CD14-positive monocyte (primary cell): ENCODE data around the gene IMPDH1. TPM values are rescaled to one million over a fixed set of nuclear protein-coding genes. Genes with fewer than 3 reads are reported as not detected.

Experiments
- DNase-seq, 3 donors: peaks; one replicate each; pipeline ENCODE4 v3.0.0-alpha.2; 2011 to 2022
- H2AFZ ChIP-seq: 2 replicates; pipeline ENCODE4 v1.6.0; 2012; ENCODE audit warnings: mild to moderate bottlenecking, low read depth, low read length, inconsistent platforms; ENCODE audit not compliant: insufficient read depth, poor library complexity, severe bottlenecking
- H3K27ac ChIP-seq, 2 donors: 1 replicate in 1 of 2; 2 replicates in 1 of 2; pipeline ENCODE4 v1.5.1; 2012 to 2013; ENCODE audit warnings: low read length in 2 of 2, control low read depth in 1 of 2, inconsistent platforms in 1 of 2, low read depth in 1 of 2, mild to moderate bottlenecking in 1 of 2
- H3K27me3 ChIP-seq, 2 donors: one replicate each; pipeline versions ENCODE4 v1.6.0 to v1.6.1; 2011 to 2013; ENCODE audit warnings: low read length in 2 of 2; ENCODE audit not compliant: control insufficient read depth in 2 of 2, insufficient read depth in 2 of 2
- H3K36me3 ChIP-seq, 2 donors: replicated peaks in 1 of 2; 1 replicate in 1 of 2; 2 replicates in 1 of 2; pipeline versions ENCODE4 v1.5.1 to v1.6.1; 2012 to 2013; ENCODE audit warnings: low read length in 2 of 2, control low read depth in 1 of 2, inconsistent platforms in 1 of 2, mild to moderate bottlenecking in 1 of 2; ENCODE audit not compliant: insufficient read depth in 2 of 2, control insufficient read depth in 1 of 2
- H3K4me1 ChIP-seq, 2 donors: 1 replicate in 1 of 2; 2 replicates in 1 of 2; pipeline versions ENCODE4 v1.5.1 to v1.6.1; 2012 to 2013; ENCODE audit warnings: low read length in 2 of 2, control low read depth in 1 of 2, inconsistent platforms in 1 of 2, mild to moderate bottlenecking in 1 of 2, moderate library complexity in 1 of 2; ENCODE audit not compliant: insufficient read depth in 2 of 2, control insufficient read depth in 1 of 2
- H3K4me2 ChIP-seq: replicated peaks from 2 replicates; pipeline ENCODE3; 2012; ENCODE audit warnings: low read length, moderate library complexity, mild to moderate bottlenecking; ENCODE audit not compliant: poor library complexity, severe bottlenecking; ENCODE audit errors: extremely low read depth
- H3K4me3 ChIP-seq, 3 experiments: fragments of 200-600 bp in 1 of 3; sonication (generic) in 1 of 3; replicated peaks in 1 of 3; 1 replicate in 2 of 3; 2 replicates in 1 of 3; pipeline ENCODE4 v1.5.1; 2011 to 2013; ENCODE audit warnings: low read length in 3 of 3, mild to moderate bottlenecking in 3 of 3, control low read depth in 2 of 3, low read depth in 2 of 3, inconsistent platforms in 1 of 3, moderate library complexity in 1 of 3
- H3K79me2 ChIP-seq: 2 replicates; pipeline ENCODE4 v1.6.0; 2012; ENCODE audit warnings: mild to moderate bottlenecking, control low read depth, inconsistent platforms, low read length, moderate library complexity; ENCODE audit not compliant: insufficient read depth
- H3K9ac ChIP-seq: 2 replicates; pipeline ENCODE4 v1.6.0; 2017; ENCODE audit warnings: low read length, mild to moderate bottlenecking; ENCODE audit not compliant: insufficient read depth, poor library complexity, severe bottlenecking
- H3K9me3 ChIP-seq, 2 donors: replicated peaks in 1 of 2; 1 replicate in 1 of 2; 2 replicates in 1 of 2; pipeline versions ENCODE4 v1.5.1 to v1.6.1; 2012 to 2013; ENCODE audit warnings: low read length in 2 of 2, control low read depth in 1 of 2; ENCODE audit not compliant: control insufficient read depth in 1 of 2, insufficient read depth in 1 of 2
- H4K20me1 ChIP-seq: 2 replicates; pipeline ENCODE4 v1.6.0; 2012; ENCODE audit warnings: mild to moderate bottlenecking, low read length, control low read depth, moderate library complexity; ENCODE audit not compliant: insufficient read depth
- H3K27ac Mint-ChIP-seq, 7 donors: one replicate each; pipeline ENCODE4 v1.8.0; 2020; ENCODE audit warnings: mild to moderate bottlenecking in 7 of 7, mixed read lengths in 7 of 7, moderate library complexity in 6 of 7, inconsistent platforms in 2 of 7
- H3K27me3 Mint-ChIP-seq, 3 donors: one replicate each; pipeline ENCODE4 v1.8.0; 2021 to 2022; ENCODE audit warnings: low read depth in 3 of 3, mild to moderate bottlenecking in 3 of 3, mixed read lengths in 3 of 3, moderate library complexity in 3 of 3, inconsistent platforms in 1 of 3
- H3K36me3 Mint-ChIP-seq, 2 donors: one replicate each; pipeline ENCODE4 v1.8.0; 2020; ENCODE audit warnings: mixed read lengths in 2 of 2, inconsistent platforms in 1 of 2, mild to moderate bottlenecking in 1 of 2
- H3K4me1 Mint-ChIP-seq: one replicate; pipeline ENCODE4 v1.8.0; 2020; ENCODE audit warnings: mild to moderate bottlenecking, mixed read lengths
- H3K4me3 Mint-ChIP-seq, 2 donors: one replicate each; pipeline ENCODE4 v1.8.0; 2020; ENCODE audit warnings: mild to moderate bottlenecking in 2 of 2, mixed read lengths in 2 of 2, moderate library complexity in 1 of 2
- H3K9me3 Mint-ChIP-seq, 7 donors: one replicate each; pipeline ENCODE4 v1.8.0; 2020 to 2022; ENCODE audit warnings: mixed read lengths in 7 of 7, mild to moderate bottlenecking in 6 of 7, moderate library complexity in 6 of 7, inconsistent platforms in 2 of 7
- WGBS: methylation state at CpG from one replicate; pipeline ENCODE4 v1.1.5; 2013; ENCODE audit warnings: missing lambda C conversion rate; ENCODE audit not compliant: insufficient coverage; 5-methylcytosine and 5-hydroxymethylcytosine counted together
- intact Hi-C, 2 donors: fragments of 100-400 bp; cut with micrococcal nuclease; formaldehyde crosslinking; loops; one replicate each; pipeline versions ENCODE4 v1.15.0 to v1.15.1; 2023
- polyA plus RNA-seq, 3 donors: library from polyadenylated mRNA; depleted of rRNA in 1 of 3; unstranded in 2 of 3; stranded (reverse) in 1 of 3; fragments of 300-500 nt in 2 of 3; fragments of >200 nt in 1 of 3; fragmentation: Illumina TruSeq in 2 of 3; gene quantifications; 1 replicate in 2 of 3; 2 replicates in 1 of 3; pipeline ENCODE4 v1.2.3, GENCODE V29; 2012 to 2021
- TF ChIP-seq, protein P1 (sequence below): fragments of 200-600 bp; IDR thresholded peaks from one replicate; pipeline ENCODE4 v1.8.0; 2022; ENCODE audit warnings: antibody characterized with exemption, mild to moderate bottlenecking

The IMPDH1 gene
- polyA plus RNA-seq, 3 donors: 110 to 259 (median 152) TPM

DNA sequence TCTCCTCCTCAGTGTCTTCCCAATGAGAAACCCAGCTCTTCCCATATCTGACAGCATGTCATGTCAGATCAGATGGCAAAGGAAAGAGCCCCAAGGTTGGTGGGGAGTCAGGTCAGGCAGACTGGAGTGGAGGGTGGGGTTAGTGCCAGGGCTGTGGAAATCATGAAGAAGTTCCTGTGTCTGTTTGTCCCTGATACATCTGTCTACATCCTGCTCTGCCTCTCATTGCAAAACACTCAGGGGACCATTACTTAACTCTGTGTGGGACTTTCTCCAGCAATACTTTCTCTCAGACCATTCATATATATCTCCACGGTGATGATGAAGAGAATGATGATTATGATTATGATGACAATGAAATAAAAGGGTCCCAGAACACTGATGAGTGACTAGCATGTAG is 51.5 kb downstream of the IMPDH1 start:
- no peak overlapping the region for H3K4me2 ChIP-seq
- peak in 2 of 3 donors; percentile 33 to 41 for DNase-seq
- Mint-ChIP-seq H3K36me3 (peaks cover 0 to 3% of the 10 kb centered on the region in 2 donors), H3K9me3 (peaks cover 0 to 2% (median 0%) of the 10 kb centered on the region in 7 donors), H3K27ac (peak overlapping the region in 2 of 7 donors; percentile 21 to 41), H3K4me1 (peaks cover 49% of the 10 kb centered on the region), H3K27me3 (peaks cover 14 to 41% (median 22%) of the 10 kb centered on the region in 3 donors), H3K4me3 (peak overlapping the region in 1 of 2 donors; percentile 10)
- peaks cover 50% of the 10 kb centered on the region in 2 donors for H3K4me1 ChIP-seq
- intact Hi-C loops: no loop called here
- H3K36me3 ChIP-seq: no peaks in the 10 kb centered on the region
- H3K27me3 ChIP-seq: peaks cover 7 to 17% of the 10 kb centered on the region in 2 donors
- no peak overlapping the region for H3K9ac ChIP-seq
- WGBS: no CpG with 5 or more reads among the region's 1 CpG
- H4K20me1 ChIP-seq: no peaks in the 10 kb centered on the region
- peak overlapping the region; percentile 15 for H2AFZ ChIP-seq
- TF ChIP-seq, protein P1, sequence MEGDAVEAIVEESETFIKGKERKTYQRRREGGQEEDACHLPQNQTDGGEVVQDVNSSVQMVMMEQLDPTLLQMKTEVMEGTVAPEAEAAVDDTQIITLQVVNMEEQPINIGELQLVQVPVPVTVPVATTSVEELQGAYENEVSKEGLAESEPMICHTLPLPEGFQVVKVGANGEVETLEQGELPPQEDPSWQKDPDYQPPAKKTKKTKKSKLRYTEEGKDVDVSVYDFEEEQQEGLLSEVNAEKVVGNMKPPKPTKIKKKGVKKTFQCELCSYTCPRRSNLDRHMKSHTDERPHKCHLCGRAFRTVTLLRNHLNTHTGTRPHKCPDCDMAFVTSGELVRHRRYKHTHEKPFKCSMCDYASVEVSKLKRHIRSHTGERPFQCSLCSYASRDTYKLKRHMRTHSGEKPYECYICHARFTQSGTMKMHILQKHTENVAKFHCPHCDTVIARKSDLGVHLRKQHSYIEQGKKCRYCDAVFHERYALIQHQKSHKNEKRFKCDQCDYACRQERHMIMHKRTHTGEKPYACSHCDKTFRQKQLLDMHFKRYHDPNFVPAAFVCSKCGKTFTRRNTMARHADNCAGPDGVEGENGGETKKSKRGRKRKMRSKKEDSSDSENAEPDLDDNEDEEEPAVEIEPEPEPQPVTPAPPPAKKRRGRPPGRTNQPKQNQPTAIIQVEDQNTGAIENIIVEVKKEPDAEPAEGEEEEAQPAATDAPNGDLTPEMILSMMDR: no peak
- H3K79me2 ChIP-seq: no peaks in the 10 kb centered on the region
- no peak overlapping the region for H3K4me3 ChIP-seq
- H3K9me3 ChIP-seq: no peaks in the 10 kb centered on the region
- peak overlapping the region in 1 of 2 donors; percentile 23 for H3K27ac ChIP-seq

DNA sequence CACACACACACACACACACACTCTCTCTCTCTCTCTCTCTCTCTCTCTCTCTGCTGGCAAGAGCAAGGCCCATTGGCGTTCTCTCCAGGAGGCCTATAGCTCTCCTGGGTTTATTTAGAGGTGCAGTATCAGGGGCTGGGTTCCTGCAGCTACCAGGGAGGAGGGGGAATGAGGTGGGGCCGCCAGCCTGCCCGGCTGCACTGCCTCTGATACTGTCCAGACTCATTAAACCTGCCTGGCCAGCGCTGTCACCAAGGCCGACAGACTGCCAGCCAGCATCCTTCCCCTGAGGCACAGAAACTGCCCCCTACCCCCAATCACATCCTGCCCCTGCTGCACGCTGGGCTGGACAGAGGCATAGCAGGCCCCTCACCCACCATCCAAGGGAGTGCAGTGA is 52.6 kb downstream of the IMPDH1 start:
- Histone ChIP-seq H4K20me1 (no peaks in the 10 kb centered on the region), H3K36me3 (no peaks in the 10 kb centered on the region), H2AFZ (no peak overlapping the region), H3K4me2 (no peak overlapping the region), H3K9me3 (no peaks in the 10 kb centered on the region), H3K9ac (no peak overlapping the region), H3K27me3 (peaks cover 13 to 17% of the 10 kb centered on the region in 2 donors), H3K4me1 (peaks cover 50 to 51% of the 10 kb centered on the region in 2 donors), H3K27ac (no peak overlapping the region), H3K4me3 (no peak overlapping the region), H3K79me2 (no peaks in the 10 kb centered on the region)
- no peak for DNase-seq
- TF ChIP-seq, protein P1: no peak
- Mint-ChIP-seq H3K27me3 (peaks cover 15 to 43% (median 26%) of the 10 kb centered on the region in 3 donors), H3K4me3 (no peak overlapping the region), H3K9me3 (peaks cover 0 to 3% (median 1%) of the 10 kb centered on the region in 7 donors), H3K27ac (no peak overlapping the region), H3K36me3 (peaks cover 4 to 9% of the 10 kb centered on the region in 2 donors), H3K4me1 (peaks cover 47% of the 10 kb centered on the region)
- intact Hi-C loops: no loop called here
- no CpG with 5 or more reads among the region's 6 CpGs for WGBS
